ENCODE results near the gene PRR35.
A peak's percentile ranks its signal among the peaks of the same experiment; 100 is the strongest.

PRR35 gene

GRCh38 chr16:560204-560700, at the start of gene PRR35:
Gene PRR35, plus strand, starts transcription at chr16:560394. Its CDS starts 2,901 bp downstream, at chr16:563295.
- DNase-seq (ENCODE audit: low spot score) = no peak

GRCh38 chr16:512802-513201, 47.4 kb upstream of the PRR35 start:
- no peak for DNase-seq (ENCODE audit: low spot score)

- no peak for DNase-seq (ENCODE audit: low spot score)
These were observed 46.2 kb upstream of the PRR35 start for GRCh38 chr16:513950-514349.

GRCh38 chr16:515175-515938, 44.8 kb upstream of the PRR35 start:
- no peak for DNase-seq (ENCODE audit: low spot score)

- no peak for DNase-seq (ENCODE audit: low spot score)
These were observed 44.3 kb upstream of the PRR35 start for GRCh38 chr16:515939-516226.

- no peak for DNase-seq (ENCODE audit: low spot score)
These were observed 43.9 kb upstream of the PRR35 start for GRCh38 chr16:516301-516700.

- DNase-seq (ENCODE audit: low spot score) = no peak
These were observed 41.3 kb upstream of the PRR35 start for GRCh38 chr16:518858-519257.

- no peak for DNase-seq (ENCODE audit: low spot score)
These were observed 40.8 kb upstream of the PRR35 start for GRCh38 chr16:519425-519824.

GRCh38 chr16:519841-520687, 40.1 kb upstream of the PRR35 start:
- no peak for DNase-seq (ENCODE audit: low spot score)

GRCh38 chr16:520847-521246, 39.3 kb upstream of the PRR35 start:
- no peak for DNase-seq (ENCODE audit: low spot score)

- DNase-seq (ENCODE audit: low spot score) = no peak
These were observed 38.6 kb upstream of the PRR35 start for GRCh38 chr16:521381-522210.

GRCh38 chr16:522320-523096, 37.7 kb upstream of the PRR35 start:
- no peak for DNase-seq (ENCODE audit: low spot score)

GRCh38 chr16:523097-523741, 37.0 kb upstream of the PRR35 start:
- no peak for DNase-seq (ENCODE audit: low spot score)

- DNase-seq (ENCODE audit: low spot score) = no peak
These were observed 35.7 kb upstream of the PRR35 start for GRCh38 chr16:524274-525040.

- DNase-seq (ENCODE audit: low spot score) = no peak
These were observed 35.1 kb upstream of the PRR35 start for GRCh38 chr16:525123-525519.

GRCh38 chr16:525520-526180, 34.5 kb upstream of the PRR35 start:
- no peak for DNase-seq (ENCODE audit: low spot score)

- DNase-seq (ENCODE audit: low spot score) = no peak
These were observed 33.8 kb upstream of the PRR35 start for GRCh38 chr16:526181-527014.

- peak; percentile 72 for DNase-seq (ENCODE audit: low spot score)
These were observed 32.9 kb upstream of the PRR35 start, which contains the start of gene CAPN15 for GRCh38 chr16:527015-527903. Gene CAPN15, plus strand, starts transcription at chr16:527712. Its CDS starts 19,127 bp downstream, at chr16:546839.
